Ishikawa (cell line): Measurements from ENCODE around the gene GNPTAB.

Experiments used
- CEBPB ChIP-seq: IDR thresholded peaks from 2 replicates; pipeline ENCODE4 v1.6.1; 2012
- EP300 ChIP-seq: IDR thresholded peaks from 2 replicates; pipeline ENCODE4 v1.6.1; 2012; ENCODE audit warnings: borderline replicate concordance
- NFIC ChIP-seq: IDR thresholded peaks from 2 replicates; pipeline ENCODE4 v1.6.1; 2012
- RAD21 ChIP-seq: IDR thresholded peaks from 2 replicates; pipeline ENCODE4 v1.6.1; 2012; ENCODE audit warnings: low read depth
- REST ChIP-seq: IDR thresholded peaks from 2 replicates; pipeline ENCODE4 v1.6.1; 2012; ENCODE audit warnings: low read depth, mild to moderate bottlenecking
- TAF1 ChIP-seq: IDR thresholded peaks from 2 replicates; pipeline ENCODE4 v1.6.1; 2012; ENCODE audit warnings: low read depth, mild to moderate bottlenecking
- TCF12 ChIP-seq: IDR thresholded peaks from 2 replicates; pipeline ENCODE4 v1.6.1; 2012; ENCODE audit warnings: low read depth
- TEAD4 ChIP-seq: IDR thresholded peaks from 2 replicates; pipeline ENCODE4 v1.6.1; 2012
- YY1 ChIP-seq: IDR thresholded peaks from 2 replicates; pipeline ENCODE4 v1.6.1; 2012; ENCODE audit warnings: low read depth
- ZBTB7A ChIP-seq: IDR thresholded peaks from 2 replicates; pipeline ENCODE4 v1.6.1; 2012; ENCODE audit warnings: low read depth
- TF ChIP-seq, protein P1 (sequence below): IDR thresholded peaks from 2 replicates; pipeline ENCODE4 v1.6.1; 2012

GRCh38 chr12:101732318-101732717, 98.4 kb downstream of the GNPTAB start:
- TF ChIP-seq CEBPB: no peak
- TF ChIP-seq EP300: no peak
- no peak for TF ChIP-seq TAF1
- no peak for TF ChIP-seq ZBTB7A
- TF ChIP-seq RAD21: no peak
- no peak for TF ChIP-seq REST
- TF ChIP-seq, protein P1, sequence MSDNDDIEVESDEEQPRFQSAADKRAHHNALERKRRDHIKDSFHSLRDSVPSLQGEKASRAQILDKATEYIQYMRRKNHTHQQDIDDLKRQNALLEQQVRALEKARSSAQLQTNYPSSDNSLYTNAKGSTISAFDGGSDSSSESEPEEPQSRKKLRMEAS: no peak
- TF ChIP-seq TEAD4: no peak
- TF ChIP-seq YY1: no peak
- TF ChIP-seq TCF12: no peak
- TF ChIP-seq NFIC: no peak
